ENCODE data around the gene PCDHGA5.

PCDHGA5 gene

DNA sequence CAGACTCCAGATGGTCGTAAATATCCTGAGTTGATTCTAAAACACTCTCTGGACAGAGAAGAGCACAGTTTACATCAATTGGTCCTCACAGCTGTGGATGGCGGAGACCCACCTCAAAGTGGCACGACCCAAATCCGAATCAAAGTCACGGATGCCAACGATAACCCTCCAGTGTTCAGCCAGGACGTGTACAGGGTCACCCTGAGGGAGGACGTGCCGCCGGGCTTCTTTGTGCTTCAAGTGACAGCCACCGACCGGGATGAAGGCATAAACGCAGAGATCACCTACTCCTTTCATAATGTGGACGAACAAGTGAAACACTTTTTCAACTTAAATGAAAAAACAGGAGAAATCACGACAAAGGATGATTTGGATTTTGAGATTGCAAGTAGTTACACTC, 3.3 kb upstream of the PCDHGA5 start:
- CTCF ChIA-PET = interaction anchor here (0.7 to 1.7 kb wide), 8 partner anchors 16 to 206 kb away, joined by 3 to 7 read pairs (median 4); partner anchors contain the start of genes PCDHGA10, PCDHGB6, PCDHGB7 and PCDHGC3
- POLR2A ChIA-PET = no interaction called here
- TF ChIP-seq, protein P1, sequence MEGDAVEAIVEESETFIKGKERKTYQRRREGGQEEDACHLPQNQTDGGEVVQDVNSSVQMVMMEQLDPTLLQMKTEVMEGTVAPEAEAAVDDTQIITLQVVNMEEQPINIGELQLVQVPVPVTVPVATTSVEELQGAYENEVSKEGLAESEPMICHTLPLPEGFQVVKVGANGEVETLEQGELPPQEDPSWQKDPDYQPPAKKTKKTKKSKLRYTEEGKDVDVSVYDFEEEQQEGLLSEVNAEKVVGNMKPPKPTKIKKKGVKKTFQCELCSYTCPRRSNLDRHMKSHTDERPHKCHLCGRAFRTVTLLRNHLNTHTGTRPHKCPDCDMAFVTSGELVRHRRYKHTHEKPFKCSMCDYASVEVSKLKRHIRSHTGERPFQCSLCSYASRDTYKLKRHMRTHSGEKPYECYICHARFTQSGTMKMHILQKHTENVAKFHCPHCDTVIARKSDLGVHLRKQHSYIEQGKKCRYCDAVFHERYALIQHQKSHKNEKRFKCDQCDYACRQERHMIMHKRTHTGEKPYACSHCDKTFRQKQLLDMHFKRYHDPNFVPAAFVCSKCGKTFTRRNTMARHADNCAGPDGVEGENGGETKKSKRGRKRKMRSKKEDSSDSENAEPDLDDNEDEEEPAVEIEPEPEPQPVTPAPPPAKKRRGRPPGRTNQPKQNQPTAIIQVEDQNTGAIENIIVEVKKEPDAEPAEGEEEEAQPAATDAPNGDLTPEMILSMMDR (IDR thresholded peaks at IDR 0.05; ENCODE audit: control extremely low read depth, extremely low read depth, low read depth, missing control alignments) = no peak
- DNase-seq (ENCODE audit: extremely low spot score) = no peak

DNA sequence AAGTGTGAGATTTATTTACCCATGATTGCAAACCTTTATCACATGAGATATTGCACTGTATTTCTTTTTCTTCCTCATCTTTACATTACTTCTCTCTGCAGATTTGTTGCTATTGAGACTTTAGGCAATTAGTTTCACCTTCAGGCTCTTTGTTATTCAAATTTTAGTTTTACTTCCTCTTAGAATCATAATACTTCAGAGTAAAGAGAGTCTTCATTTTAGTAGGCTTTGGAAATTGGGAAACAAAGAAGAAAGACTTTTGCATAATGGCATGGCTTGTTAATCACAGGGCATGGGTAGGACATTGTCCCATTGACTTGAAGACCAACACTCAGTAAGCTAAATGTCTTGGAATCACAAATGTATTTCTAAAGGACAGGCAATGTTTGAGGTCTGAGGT, 1.2 kb upstream of the PCDHGA5 start:
- TF ChIP-seq, protein P1 (IDR thresholded peaks at IDR 0.05; ENCODE audit: control extremely low read depth, extremely low read depth, low read depth, missing control alignments) = no peak
- no peak for DNase-seq (ENCODE audit: extremely low spot score)
- CTCF ChIA-PET = no interaction called here
- POLR2A ChIA-PET = no interaction called here

GRCh38 chr5:141366016-141366896, 2.3 kb downstream of the PCDHGA5 start:
- ChIA-PET CTCF (no interaction called here), POLR2A (no interaction called here)
- TF ChIP-seq, protein P1 (IDR thresholded peaks at IDR 0.05; ENCODE audit: control extremely low read depth, extremely low read depth, low read depth, missing control alignments) = no peak
- DNase-seq (ENCODE audit: extremely low spot score) = no peak

- DNase-seq (ENCODE audit: extremely low spot score) = peak; percentile 74
- POLR2A ChIA-PET = no interaction called here
- CTCF ChIA-PET = interaction anchor here (1.0 to 2.7 kb wide), 15 partner anchors 8 to 198 kb away, joined by 3 to 12 read pairs (median 4); partner anchors contain the start of genes PCDHGA10, PCDHGA11, PCDHGA2 and PCDHGA4
- TF ChIP-seq, protein P1 (IDR thresholded peaks at IDR 0.05; ENCODE audit: control extremely low read depth, extremely low read depth, low read depth, missing control alignments) = peak; percentile 16
Measured at GRCh38 chr5:141369994-141370848, 6.3 kb downstream of the PCDHGA5 start, which contains the start of gene PCDHGB3. PCDHGB3 (plus strand) TSS chr5:141370242; CDS start chr5:141370395, 153 bp downstream.

- ChIA-PET CTCF (interaction anchor here (0.9 to 2.7 kb wide), 6 partner anchors 10 to 186 kb away, joined by 3 to 8 read pairs (median 4); partner anchors contain the start of genes PCDHGA10, PCDHGA11, PCDHGA2 and PCDHGC3), POLR2A (no interaction called here)
- DNase-seq (ENCODE audit: extremely low spot score) = no peak
- TF ChIP-seq, protein P1 (IDR thresholded peaks at IDR 0.05; ENCODE audit: control extremely low read depth, extremely low read depth, low read depth, missing control alignments) = no peak
Measured at GRCh38 chr5:141371572-141372475, 7.9 kb downstream of the PCDHGA5 start.

Measured in GM10248 (cell line).